GM23338 (cell line): ENCODE measurements around the gene PDE7B. TPM values are rescaled to one million over a fixed set of nuclear protein-coding genes. Genes with fewer than 3 reads are reported as not detected.

Experiments
- ATAC-seq: fragments of 200-7000 bp; cut with Tn5 transposase; 3 replicates; pipeline ENCODE4 v1.9.1; 2020
- DNase-seq: peaks from one replicate; pipeline ENCODE4 v3.0.0-alpha.2; 2015; ENCODE audit warnings: low spot score
- H2AFZ ChIP-seq: fragments of 200-600 bp; sonication (generic); 2 replicates; pipeline ENCODE4 v1.8.0; 2016; ENCODE audit warnings: antibody characterized with exemption, mild to moderate bottlenecking, moderate library complexity
- H3F3A ChIP-seq: fragments of 200-600 bp; sonication (generic); replicated peaks from 2 replicates; pipeline ENCODE4 v1.8.0; 2017; ENCODE audit warnings: antibody characterized with exemption, mixed run types, low read depth
- H3K27ac ChIP-seq: fragments of 200-600 bp; sonication (generic); 2 replicates; pipeline ENCODE4 v1.6.1; 2016; ENCODE audit warnings: low read depth
- H3K27me3 ChIP-seq: fragments of 200-600 bp; sonication (generic); 2 replicates; pipeline ENCODE4 v1.8.0; 2016; ENCODE audit warnings: mild to moderate bottlenecking, mixed run types, moderate library complexity; ENCODE audit not compliant: insufficient read depth
- H3K36me3 ChIP-seq: fragments of 200-600 bp; sonication (generic); 2 replicates; pipeline ENCODE4 v1.8.0; 2016; ENCODE audit warnings: mild to moderate bottlenecking; ENCODE audit not compliant: insufficient read depth
- H3K4me1 ChIP-seq: fragments of 200-600 bp; sonication (generic); 2 replicates; pipeline ENCODE4 v1.8.0; 2016; ENCODE audit warnings: mild to moderate bottlenecking, moderate library complexity; ENCODE audit not compliant: insufficient read depth
- H3K4me2 ChIP-seq: fragments of 200-600 bp; sonication (generic); 2 replicates; pipeline ENCODE4 v1.7.1; 2017; ENCODE audit warnings: mixed run types
- H3K4me3 ChIP-seq: fragments of 200-600 bp; sonication (generic); 2 replicates; pipeline ENCODE4 v1.6.1; 2016; ENCODE audit warnings: mixed run types
- H3K79me2 ChIP-seq: fragments of 200-600 bp; sonication (generic); replicated peaks from 2 replicates; pipeline ENCODE4 v1.8.0; 2017; ENCODE audit warnings: mild to moderate bottlenecking; ENCODE audit not compliant: insufficient read depth
- H3K9me2 ChIP-seq: fragments of 200-600 bp; sonication (generic); 2 replicates; pipeline ENCODE4 v1.8.0; 2017; ENCODE audit not compliant: insufficient read depth
- H4K20me1 ChIP-seq: fragments of 200-600 bp; sonication (generic); replicated peaks from 2 replicates; pipeline ENCODE4 v1.8.0; 2017; ENCODE audit warnings: mild to moderate bottlenecking; ENCODE audit not compliant: insufficient read depth
- H3K27ac Mint-ChIP-seq: 2 replicates; pipeline ENCODE4 v1.8.0; 2020; ENCODE audit warnings: inconsistent platforms, mild to moderate bottlenecking, moderate library complexity, mixed read lengths
- H3K27me3 Mint-ChIP-seq: 3 replicates; pipeline ENCODE4 v1.8.0; 2022; ENCODE audit warnings: low read depth, mild to moderate bottlenecking, moderate library complexity, mixed read lengths, inconsistent platforms; ENCODE audit not compliant: insufficient read depth, poor library complexity
- H3K36me3 Mint-ChIP-seq: 3 replicates; pipeline ENCODE4 v1.8.0; 2021; ENCODE audit warnings: low read depth, mild to moderate bottlenecking, inconsistent platforms, moderate library complexity, mixed read lengths
- H3K4me1 Mint-ChIP-seq: 3 replicates; pipeline ENCODE4 v1.8.0; 2020; ENCODE audit warnings: mild to moderate bottlenecking, inconsistent platforms, mixed read lengths
- H3K4me3 Mint-ChIP-seq: 3 replicates; pipeline ENCODE4 v1.8.0; 2021; ENCODE audit warnings: moderate library complexity, mild to moderate bottlenecking, inconsistent platforms, mixed read lengths
- H3K9me3 Mint-ChIP-seq: 3 replicates; pipeline ENCODE4 v1.8.0; 2020; ENCODE audit warnings: moderate library complexity, mild to moderate bottlenecking, inconsistent platforms, mixed read lengths
- EZH2 ChIP-seq: fragments of 200-600 bp; sonication (generic); IDR thresholded peaks from one replicate; pipeline ENCODE4 v1.8.0; 2017; ENCODE audit warnings: antibody characterized with exemption, mild to moderate bottlenecking, low read depth; ENCODE audit not compliant: unreplicated experiment
- STAT1 ChIP-seq: IDR thresholded peaks from one replicate; pipeline ENCODE4 v1.6.1; 2016; ENCODE audit warnings: antibody characterized with exemption; ENCODE audit not compliant: unreplicated experiment
- ZNF114 ChIP-seq: fragments of 250-450 bp; sonication (Bioruptor Pico); IDR thresholded peaks from 2 replicates; pipeline ENCODE4 v1.5.0; 2020; ENCODE audit warnings: mild to moderate bottlenecking, moderate library complexity
- polyA plus RNA-seq: library from polyadenylated mRNA; unstranded; fragments of >200 nt; fragmentation: Nextera tagmentation; extraction: Ambion mirVana; gene quantifications from 2 replicates; pipeline ENCODE4 v1.2.1, GENCODE V29; 2016
- total RNA-seq: library from RNA; depleted of rRNA; stranded (reverse); fragments of >200 nt; shearing (Covaris generic); gene quantifications from 2 replicates; pipeline ENCODE4 v1.2.3, GENCODE V29; 2014
- TF ChIP-seq, protein P1 (sequence below): fragments of 250-450 bp; sonication (Bioruptor Pico); IDR thresholded peaks from 2 replicates; pipeline ENCODE4 v1.5.0; 2020; ENCODE audit warnings: mild to moderate bottlenecking, moderate library complexity
- TF ChIP-seq, protein P2 (sequence below), 2 experiments: fragments of 200-600 bp in 1 of 2; sonication (generic) in 1 of 2; conservative IDR thresholded peaks; 2 replicates each; pipeline versions ENCODE4 v1.5.1 to v1.6.1; 2016 to 2017; ENCODE audit warnings: antibody characterized with exemption in 2 of 2, low read depth in 2 of 2, mild to moderate bottlenecking in 2 of 2, moderate library complexity in 1 of 2
- TF ChIP-seq, protein P3 (sequence below): IDR thresholded peaks from 2 replicates; pipeline ENCODE4 v1.6.1; 2016; ENCODE audit warnings: antibody characterized with exemption

The PDE7B gene
- total and polyA plus RNA-seq, 2 experiments from 2014 or later, result 0.07 TPM; not detected in 1

DNA sequence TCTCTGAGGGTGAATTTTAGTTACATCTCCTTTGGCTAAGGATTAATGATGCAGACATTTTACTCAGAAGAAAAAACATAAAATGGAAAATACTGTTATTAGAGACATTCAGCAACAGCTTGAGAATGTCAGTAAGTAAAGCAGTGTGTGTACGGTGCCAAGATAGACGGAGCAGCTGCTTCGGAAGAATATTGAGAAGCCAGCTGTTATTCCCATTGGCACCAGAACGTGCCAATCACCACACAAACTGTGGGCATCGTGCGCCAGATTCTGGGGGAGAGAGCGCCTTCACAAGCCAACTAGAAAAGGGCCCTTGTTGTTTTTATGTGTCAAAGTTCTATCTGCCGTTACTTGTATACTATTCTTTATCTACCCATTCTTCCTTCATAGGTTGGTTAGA, 235.2 kb downstream of the PDE7B start (continued):
- TF ChIP-seq, protein P1, sequence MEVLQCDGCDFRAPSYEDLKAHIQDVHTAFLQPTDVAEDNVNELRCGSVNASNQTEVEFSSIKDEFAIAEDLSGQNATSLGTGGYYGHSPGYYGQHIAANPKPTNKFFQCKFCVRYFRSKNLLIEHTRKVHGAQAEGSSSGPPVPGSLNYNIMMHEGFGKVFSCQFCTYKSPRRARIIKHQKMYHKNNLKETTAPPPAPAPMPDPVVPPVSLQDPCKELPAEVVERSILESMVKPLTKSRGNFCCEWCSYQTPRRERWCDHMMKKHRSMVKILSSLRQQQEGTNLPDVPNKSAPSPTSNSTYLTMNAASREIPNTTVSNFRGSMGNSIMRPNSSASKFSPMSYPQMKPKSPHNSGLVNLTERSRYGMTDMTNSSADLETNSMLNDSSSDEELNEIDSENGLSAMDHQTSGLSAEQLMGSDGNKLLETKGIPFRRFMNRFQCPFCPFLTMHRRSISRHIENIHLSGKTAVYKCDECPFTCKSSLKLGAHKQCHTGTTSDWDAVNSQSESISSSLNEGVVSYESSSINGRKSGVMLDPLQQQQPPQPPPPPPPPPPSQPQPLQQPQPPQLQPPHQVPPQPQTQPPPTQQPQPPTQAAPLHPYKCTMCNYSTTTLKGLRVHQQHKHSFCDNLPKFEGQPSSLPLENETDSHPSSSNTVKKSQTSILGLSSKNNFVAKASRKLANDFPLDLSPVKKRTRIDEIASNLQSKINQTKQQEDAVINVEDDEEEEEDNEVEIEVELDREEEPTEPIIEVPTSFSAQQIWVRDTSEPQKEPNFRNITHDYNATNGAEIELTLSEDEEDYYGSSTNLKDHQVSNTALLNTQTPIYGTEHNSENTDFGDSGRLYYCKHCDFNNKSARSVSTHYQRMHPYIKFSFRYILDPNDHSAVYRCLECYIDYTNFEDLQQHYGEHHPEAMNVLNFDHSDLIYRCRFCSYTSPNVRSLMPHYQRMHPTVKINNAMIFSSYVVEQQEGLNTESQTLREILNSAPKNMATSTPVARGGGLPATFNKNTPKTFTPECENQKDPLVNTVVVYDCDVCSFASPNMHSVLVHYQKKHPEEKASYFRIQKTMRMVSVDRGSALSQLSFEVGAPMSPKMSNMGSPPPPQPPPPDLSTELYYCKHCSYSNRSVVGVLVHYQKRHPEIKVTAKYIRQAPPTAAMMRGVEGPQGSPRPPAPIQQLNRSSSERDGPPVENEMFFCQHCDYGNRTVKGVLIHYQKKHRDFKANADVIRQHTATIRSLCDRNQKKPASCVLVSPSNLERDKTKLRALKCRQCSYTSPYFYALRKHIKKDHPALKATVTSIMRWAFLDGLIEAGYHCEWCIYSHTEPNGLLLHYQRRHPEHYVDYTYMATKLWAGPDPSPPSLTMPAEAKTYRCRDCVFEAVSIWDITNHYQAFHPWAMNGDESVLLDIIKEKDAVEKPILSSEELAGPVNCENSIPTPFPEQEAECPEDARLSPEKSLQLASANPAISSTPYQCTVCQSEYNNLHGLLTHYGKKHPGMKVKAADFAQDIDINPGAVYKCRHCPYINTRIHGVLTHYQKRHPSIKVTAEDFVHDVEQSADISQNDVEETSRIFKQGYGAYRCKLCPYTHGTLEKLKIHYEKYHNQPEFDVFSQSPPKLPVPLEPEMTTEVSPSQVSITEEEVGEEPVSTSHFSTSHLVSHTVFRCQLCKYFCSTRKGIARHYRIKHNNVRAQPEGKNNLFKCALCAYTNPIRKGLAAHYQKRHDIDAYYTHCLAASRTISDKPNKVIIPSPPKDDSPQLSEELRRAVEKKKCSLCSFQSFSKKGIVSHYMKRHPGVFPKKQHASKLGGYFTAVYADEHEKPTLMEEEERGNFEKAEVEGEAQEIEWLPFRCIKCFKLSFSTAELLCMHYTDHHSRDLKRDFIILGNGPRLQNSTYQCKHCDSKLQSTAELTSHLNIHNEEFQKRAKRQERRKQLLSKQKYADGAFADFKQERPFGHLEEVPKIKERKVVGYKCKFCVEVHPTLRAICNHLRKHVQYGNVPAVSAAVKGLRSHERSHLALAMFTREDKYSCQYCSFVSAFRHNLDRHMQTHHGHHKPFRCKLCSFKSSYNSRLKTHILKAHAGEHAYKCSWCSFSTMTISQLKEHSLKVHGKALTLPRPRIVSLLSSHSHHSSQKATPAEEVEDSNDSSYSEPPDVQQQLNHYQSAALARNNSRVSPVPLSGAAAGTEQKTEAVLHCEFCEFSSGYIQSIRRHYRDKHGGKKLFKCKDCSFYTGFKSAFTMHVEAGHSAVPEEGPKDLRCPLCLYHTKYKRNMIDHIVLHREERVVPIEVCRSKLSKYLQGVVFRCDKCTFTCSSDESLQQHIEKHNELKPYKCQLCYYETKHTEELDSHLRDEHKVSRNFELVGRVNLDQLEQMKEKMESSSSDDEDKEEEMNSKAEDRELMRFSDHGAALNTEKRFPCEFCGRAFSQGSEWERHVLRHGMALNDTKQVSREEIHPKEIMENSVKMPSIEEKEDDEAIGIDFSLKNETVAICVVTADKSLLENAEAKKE (CRISPR knock-in tag), result no peak
- TF ChIP-seq, protein P2, sequence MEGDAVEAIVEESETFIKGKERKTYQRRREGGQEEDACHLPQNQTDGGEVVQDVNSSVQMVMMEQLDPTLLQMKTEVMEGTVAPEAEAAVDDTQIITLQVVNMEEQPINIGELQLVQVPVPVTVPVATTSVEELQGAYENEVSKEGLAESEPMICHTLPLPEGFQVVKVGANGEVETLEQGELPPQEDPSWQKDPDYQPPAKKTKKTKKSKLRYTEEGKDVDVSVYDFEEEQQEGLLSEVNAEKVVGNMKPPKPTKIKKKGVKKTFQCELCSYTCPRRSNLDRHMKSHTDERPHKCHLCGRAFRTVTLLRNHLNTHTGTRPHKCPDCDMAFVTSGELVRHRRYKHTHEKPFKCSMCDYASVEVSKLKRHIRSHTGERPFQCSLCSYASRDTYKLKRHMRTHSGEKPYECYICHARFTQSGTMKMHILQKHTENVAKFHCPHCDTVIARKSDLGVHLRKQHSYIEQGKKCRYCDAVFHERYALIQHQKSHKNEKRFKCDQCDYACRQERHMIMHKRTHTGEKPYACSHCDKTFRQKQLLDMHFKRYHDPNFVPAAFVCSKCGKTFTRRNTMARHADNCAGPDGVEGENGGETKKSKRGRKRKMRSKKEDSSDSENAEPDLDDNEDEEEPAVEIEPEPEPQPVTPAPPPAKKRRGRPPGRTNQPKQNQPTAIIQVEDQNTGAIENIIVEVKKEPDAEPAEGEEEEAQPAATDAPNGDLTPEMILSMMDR (conservative IDR thresholded peaks at IDR 0.05; ENCODE audit: low read depth in 2 of 2), result no peak
- TF ChIP-seq, protein P3, sequence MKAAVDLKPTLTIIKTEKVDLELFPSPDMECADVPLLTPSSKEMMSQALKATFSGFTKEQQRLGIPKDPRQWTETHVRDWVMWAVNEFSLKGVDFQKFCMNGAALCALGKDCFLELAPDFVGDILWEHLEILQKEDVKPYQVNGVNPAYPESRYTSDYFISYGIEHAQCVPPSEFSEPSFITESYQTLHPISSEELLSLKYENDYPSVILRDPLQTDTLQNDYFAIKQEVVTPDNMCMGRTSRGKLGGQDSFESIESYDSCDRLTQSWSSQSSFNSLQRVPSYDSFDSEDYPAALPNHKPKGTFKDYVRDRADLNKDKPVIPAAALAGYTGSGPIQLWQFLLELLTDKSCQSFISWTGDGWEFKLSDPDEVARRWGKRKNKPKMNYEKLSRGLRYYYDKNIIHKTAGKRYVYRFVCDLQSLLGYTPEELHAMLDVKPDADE, result no peak
- TF ChIP-seq ZNF114 (CRISPR knock-in tag), result no peak

GRCh38 chr6:136087986-136088385, 236.5 kb downstream of the PDE7B start:
- no peaks in the 10 kb centered on the region for H3F3A ChIP-seq
- H4K20me1 ChIP-seq, result no peaks in the 10 kb centered on the region
- H3K27me3 ChIP-seq, result no peaks in the 10 kb centered on the region
- no peak for DNase-seq
- H3K9me3 Mint-ChIP-seq, result no peaks in the 10 kb centered on the region
- H3K27me3 Mint-ChIP-seq, result peaks cover 3% of the 10 kb centered on the region
- no peaks in the 10 kb centered on the region for H3K36me3 Mint-ChIP-seq
- H3K27ac Mint-ChIP-seq, result no peak overlapping the region
- no peaks in the 10 kb centered on the region for H3K4me1 ChIP-seq
- H3K4me1 Mint-ChIP-seq, result no peaks in the 10 kb centered on the region
- no peaks in the 10 kb centered on the region for H3K36me3 ChIP-seq
- H3K9me2 ChIP-seq, result no peaks in the 10 kb centered on the region
- no peaks in the 10 kb centered on the region for H3K79me2 ChIP-seq
- H3K4me3 Mint-ChIP-seq, result no peak overlapping the region
- no peak overlapping the region for H2AFZ ChIP-seq
- no peak overlapping the region for H3K4me3 ChIP-seq
- no peak overlapping the region for H3K27ac ChIP-seq
- ATAC-seq, result no peak
- no peak overlapping the region for H3K4me2 ChIP-seq
- TF ChIP-seq, protein P2 (conservative IDR thresholded peaks at IDR 0.05; ENCODE audit: low read depth in 2 of 2), result no peak
- no peak for TF ChIP-seq STAT1
- no peak for TF ChIP-seq EZH2
